ENCODE results near the gene PIKFYVE.
A peak's percentile ranks its signal among the peaks of the same experiment; 100 is the strongest.

Gene PIKFYVE

DNA sequence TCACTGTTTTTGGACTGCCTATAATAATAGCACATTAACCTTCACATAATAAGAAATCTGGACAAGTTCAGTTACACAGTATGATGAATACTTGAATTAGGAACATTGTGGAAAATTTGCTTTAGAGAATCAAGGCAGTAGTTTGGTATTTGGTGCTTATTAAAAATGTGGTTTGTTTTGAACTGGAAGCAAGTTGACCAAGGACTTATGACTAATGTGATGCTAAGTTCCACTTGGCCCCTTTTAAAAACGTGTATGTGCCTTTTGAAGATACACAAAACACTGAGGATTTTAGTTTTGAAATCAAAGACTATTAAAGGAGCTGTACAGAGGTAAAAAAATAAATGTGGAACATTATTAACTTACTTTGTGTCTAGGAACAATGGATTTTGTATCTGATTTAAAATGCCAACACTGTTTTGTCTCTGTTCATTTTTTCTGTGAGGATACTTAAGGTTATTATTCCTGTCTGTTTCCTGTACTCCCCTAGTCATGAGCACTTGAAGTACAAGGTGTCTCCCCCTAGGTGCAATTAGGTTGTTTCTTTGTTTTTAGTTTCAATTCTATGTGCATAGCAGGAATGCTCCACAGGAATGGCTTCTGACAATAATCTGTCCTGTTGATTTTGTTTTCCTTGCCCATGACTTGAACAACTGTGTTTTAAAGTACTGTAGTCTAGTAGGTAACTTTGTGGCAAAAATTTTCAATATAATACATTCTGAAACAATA is 91.0 kb downstream of the PIKFYVE start:
- in situ Hi-C loops (cut with MboI; ENCODE audit: low sequenced_read_pairs, unreplicated experiment) = no loop called here
- no peak for DNase-seq (ENCODE audit: low spot score)
- no peak for TF ChIP-seq CTCF (IDR thresholded peaks at IDR 0.05; ENCODE audit: borderline replicate concordance, control extremely low read depth, extremely low read depth, insufficient read depth, missing control alignments)

DNA sequence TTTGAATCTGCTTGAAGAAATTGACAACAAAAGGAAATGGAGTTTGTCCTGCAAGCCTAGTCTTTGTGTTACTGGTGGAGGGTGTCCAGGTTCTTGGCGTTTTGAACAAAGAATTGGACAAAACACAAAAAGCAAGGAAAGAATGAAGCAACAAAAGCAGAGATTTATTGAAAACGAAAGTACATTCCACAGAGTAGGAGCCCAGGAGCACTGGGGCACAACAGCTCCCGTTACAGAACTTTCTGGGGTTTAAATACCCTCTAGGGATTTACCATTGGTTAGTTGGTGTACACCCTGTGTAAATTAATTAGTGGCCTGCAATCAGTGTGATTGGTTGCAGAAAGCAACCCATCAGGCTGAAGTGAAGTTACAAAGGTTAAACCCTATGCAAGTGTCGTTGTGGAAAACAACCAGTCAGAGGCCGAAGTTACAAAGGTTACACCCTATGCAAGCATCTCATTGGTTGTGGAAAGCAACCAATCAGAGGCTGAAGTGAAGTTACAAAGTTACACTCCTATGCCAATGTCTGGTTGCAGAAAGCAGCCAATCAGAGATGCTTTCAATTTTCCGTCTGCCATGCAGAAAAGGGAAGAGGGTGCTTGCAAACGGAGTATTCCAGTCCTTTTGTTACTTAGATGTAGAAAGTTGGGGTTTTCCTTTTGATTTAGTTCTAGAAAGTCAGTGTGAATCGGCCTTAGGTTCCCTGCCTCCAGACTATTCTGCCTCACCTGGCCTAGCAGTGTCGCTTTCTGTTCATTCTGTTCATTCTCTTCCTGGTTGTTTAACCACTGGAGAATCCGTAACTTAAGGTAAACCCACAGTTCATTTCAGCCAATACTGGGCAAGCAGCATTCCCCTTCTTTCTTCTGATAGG is 92.9 kb downstream of the PIKFYVE start:
- DNase-seq (ENCODE audit: low spot score) = no peak
- no peak for TF ChIP-seq CTCF (IDR thresholded peaks at IDR 0.05; ENCODE audit: borderline replicate concordance, control extremely low read depth, extremely low read depth, insufficient read depth, missing control alignments)
- in situ Hi-C loops (cut with MboI; ENCODE audit: low sequenced_read_pairs, unreplicated experiment) = no loop called here

DNA sequence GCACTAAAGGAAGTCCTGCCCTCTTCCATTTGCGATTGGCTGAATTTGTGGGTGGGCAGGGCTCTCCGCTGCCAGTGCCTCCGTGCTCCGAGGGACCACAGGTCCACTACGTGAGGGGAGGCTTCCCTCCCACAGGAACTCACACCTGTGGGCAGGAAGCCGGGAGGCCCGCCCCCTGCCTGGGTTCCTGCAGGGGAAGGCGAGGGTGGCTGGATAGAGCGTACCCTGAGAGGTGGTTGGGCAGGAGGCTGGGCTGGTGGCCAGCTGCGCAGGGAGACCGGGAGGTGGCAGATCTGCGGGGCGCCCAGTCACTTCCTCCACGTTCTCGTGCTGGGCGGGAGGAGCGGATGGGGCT is 93.6 kb downstream of the PIKFYVE start:
- no peak for TF ChIP-seq CTCF (IDR thresholded peaks at IDR 0.05; ENCODE audit: borderline replicate concordance, control extremely low read depth, extremely low read depth, insufficient read depth, missing control alignments)
- in situ Hi-C loops (cut with MboI; ENCODE audit: low sequenced_read_pairs, unreplicated experiment) = no loop called here
- peak; percentile 19 for DNase-seq (ENCODE audit: low spot score)

DNA sequence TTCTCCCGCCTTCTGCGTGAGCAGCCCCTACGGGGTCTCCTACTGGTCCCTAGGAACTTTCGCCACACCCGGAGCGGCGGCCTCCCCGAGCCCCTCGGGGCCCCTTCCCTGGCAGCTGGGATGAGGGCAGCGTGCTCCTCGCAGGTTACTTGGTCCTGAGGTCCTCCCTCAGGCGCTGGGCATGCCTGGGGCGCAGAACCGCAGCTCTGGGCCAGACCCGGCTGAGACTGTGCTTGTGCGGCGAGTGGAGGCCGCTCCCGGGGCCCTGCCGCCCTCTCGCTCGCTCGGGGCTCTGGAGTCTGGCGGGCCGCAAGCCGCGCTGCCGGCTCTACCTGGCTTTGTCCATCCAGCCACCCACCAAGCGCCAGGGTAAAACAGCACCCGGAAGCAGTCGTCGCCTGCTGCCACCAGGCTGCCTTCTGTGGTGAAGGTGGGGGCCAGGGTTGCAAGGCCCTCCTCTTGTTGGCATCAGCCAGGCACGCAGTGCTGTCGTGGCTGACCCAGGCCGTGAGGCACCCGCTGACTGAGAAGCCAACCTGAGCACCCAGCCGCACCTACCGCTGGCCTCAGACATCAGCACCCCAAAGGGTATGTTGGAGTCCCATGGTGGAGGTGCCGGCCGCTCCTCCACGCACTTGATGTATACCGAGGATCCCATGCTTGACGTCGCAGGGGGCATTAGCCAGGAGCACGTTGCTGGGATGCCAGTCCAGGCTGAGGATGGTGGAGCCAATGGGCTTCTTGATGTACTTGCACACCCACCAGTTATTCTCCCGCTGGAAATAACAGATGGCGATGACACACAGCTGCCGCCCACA is 94.4 kb downstream of the PIKFYVE start:
- in situ Hi-C loops (cut with MboI; ENCODE audit: low sequenced_read_pairs, unreplicated experiment) = no loop called here
- no peak for DNase-seq (ENCODE audit: low spot score)
- no peak for TF ChIP-seq CTCF (IDR thresholded peaks at IDR 0.05; ENCODE audit: borderline replicate concordance, control extremely low read depth, extremely low read depth, insufficient read depth, missing control alignments)

GRCh38 chr2:208361077-208361441 is 95.0 kb downstream of the PIKFYVE start:
- TF ChIP-seq CTCF (IDR thresholded peaks at IDR 0.05; ENCODE audit: borderline replicate concordance, control extremely low read depth, extremely low read depth, insufficient read depth, missing control alignments) = no peak
- in situ Hi-C loops (cut with MboI; ENCODE audit: low sequenced_read_pairs, unreplicated experiment) = no loop called here
- peak; percentile 18 for DNase-seq (ENCODE audit: low spot score)

- in situ Hi-C loops (cut with MboI; ENCODE audit: low sequenced_read_pairs, unreplicated experiment) = no loop called here
- no peak for DNase-seq (ENCODE audit: low spot score)
- no peak for TF ChIP-seq CTCF (IDR thresholded peaks at IDR 0.05; ENCODE audit: borderline replicate concordance, control extremely low read depth, extremely low read depth, insufficient read depth, missing control alignments)
Measured at GRCh38 chr2:208363485-208363884, 97.4 kb downstream of the PIKFYVE start.
